Adrenal gland (tissue), 12 donors: ENCODE measurements around the gene CMKLR1. TPM values are rescaled to one million over a fixed set of nuclear protein-coding genes. Genes with fewer than 3 reads are reported as not detected.

ENCODE experiments used
- DNase-seq, 7 donors: peaks; one replicate each; pipeline ENCODE4 v3.0.0-alpha.2; 2019 to 2020
- H3K27ac ChIP-seq, 5 donors: fragments of 200-600 bp; sonication (generic) in 4 of 5; 1 replicate in 3 of 5; 2 replicates in 2 of 5; pipeline versions ENCODE4 v1.5.1 to v1.8.0; 2016 to 2020; ENCODE audit warnings: mild to moderate bottlenecking in 1 of 5
- H3K27me3 ChIP-seq: fragments of 200-600 bp; 2 replicates; pipeline ENCODE4 v1.8.0; 2021
- H3K36me3 ChIP-seq, 2 donors: fragments of 200-600 bp; replicated peaks in 1 of 2; 1 replicate in 1 of 2; 2 replicates in 1 of 2; pipeline versions ENCODE4 v1.5.1 to v1.8.0; 2018 to 2022
- H3K4me1 ChIP-seq, 2 donors: fragments of 200-600 bp; replicated peaks in 1 of 2; 1 replicate in 1 of 2; 2 replicates in 1 of 2; pipeline versions ENCODE4 v1.5.1 to v1.8.0; 2018 to 2021
- H3K4me3 ChIP-seq, 4 donors: fragments of 200-600 bp; sonication (generic) in 3 of 4; one replicate each; pipeline ENCODE4 v1.5.1; 2016 to 2018
- H3K9me3 ChIP-seq, 3 donors: fragments of 200-600 bp; sonication (generic) in 1 of 3; replicated peaks in 1 of 3; 1 replicate in 2 of 3; 2 replicates in 1 of 3; pipeline versions ENCODE4 v1.5.1 to v1.8.0; 2016 to 2021
- POLR2A ChIP-seq, 2 donors: fragments of 450-650 bp; IDR thresholded peaks; one replicate each; pipeline ENCODE4 v1.6.1; 2017; ENCODE audit warnings: antibody characterized with exemption in 2 of 2, mild to moderate bottlenecking in 2 of 2, moderate library complexity in 1 of 2
- WGBS, 4 donors: extraction: QIAGEN DNeasy Blood & Tissue Kit in 2 of 4; methylation state at CpG; one replicate each; pipeline versions ENCODE4 v1.1.5 to v1.1.7; 2013 to 2017; 5-methylcytosine and 5-hydroxymethylcytosine counted together
- intact Hi-C, 2 donors: fragments of 100-400 bp; cut with DNase I; formaldehyde crosslinking; loops; one replicate each; pipeline versions ENCODE4 v1.14.1 to v1.15.0; 2022 to 2023
- polyA plus RNA-seq, 3 donors: library from polyadenylated mRNA; stranded (reverse); fragments of 200-250 nt in 2 of 3; fragments of 350-450 nt in 1 of 3; fragmentation: Illumina TruSeq in 1 of 3; extraction: RNeasy Lipid Tissue Mini Kit (QIAGEN cat#74804) in 1 of 3; gene quantifications; one replicate each; pipeline ENCODE4 v1.2.3, GENCODE V29; 2013 to 2014
- total RNA-seq, 9 donors: library from RNA; depleted of rRNA in 4 of 9; stranded (reverse); fragments of >200 nt in 4 of 9; fragments of 120-200 nt in 1 of 9; fragmentation: NEBNext Ultra II Directional in 1 of 9; extraction: Animal tissue kit (Norgen Biotek cat#: 25700) in 1 of 9; gene quantifications; one replicate each; pipeline versions ENCODE4 v1.1.0 to v1.2.4, GENCODE V29; 2013 to 2023
- TF ChIP-seq, protein P1 (sequence below), 6 experiments: fragments of 450-650 bp in 4 of 6; fragments of 200-600 bp in 2 of 6; sonication (generic) in 1 of 6; IDR thresholded peaks; 1 replicate in 5 of 6; 2 replicates in 1 of 6; pipeline versions ENCODE4 v1.5.1 to v1.8.0; 2016 to 2021; ENCODE audit warnings: antibody characterized with exemption in 6 of 6, mild to moderate bottlenecking in 2 of 6, moderate library complexity in 1 of 6
- donor health status: healthy with polysubstance abuse.
- donor health status: Bipolar disorder and iron deficiency.
- donor health status: DM: yes; HTN: yes; CAD: no.
- donor health status: DM: no; HTN: no; CAD: no.
- donor health status: DM: no; HTN: no; CAD: no.
- donor health status: DM: yes; HTN: yes; CAD: no.

CMKLR1 gene
- total and polyA plus RNA-seq, 12 donors, result 2.1 to 26.6 (median 17.0) TPM

DNA sequence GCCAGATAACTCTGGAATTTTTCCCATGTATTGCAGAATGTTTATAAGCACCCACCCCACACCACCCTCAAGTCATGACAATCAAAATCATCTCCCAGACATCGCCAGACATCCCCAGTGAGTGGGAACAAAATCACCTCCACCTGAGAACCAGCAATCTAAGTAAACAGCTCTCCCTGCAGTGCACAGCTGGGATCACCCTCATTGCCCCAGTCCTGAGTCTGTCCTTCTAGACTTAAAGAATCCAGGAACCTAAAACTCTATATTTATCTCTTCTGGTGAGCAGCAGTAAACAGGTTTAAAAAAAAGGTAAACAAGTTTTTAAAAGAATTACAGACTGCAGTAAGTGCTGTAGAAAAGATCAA lies 43.3 kb upstream of the CMKLR1 start:
- TF ChIP-seq, protein P1, sequence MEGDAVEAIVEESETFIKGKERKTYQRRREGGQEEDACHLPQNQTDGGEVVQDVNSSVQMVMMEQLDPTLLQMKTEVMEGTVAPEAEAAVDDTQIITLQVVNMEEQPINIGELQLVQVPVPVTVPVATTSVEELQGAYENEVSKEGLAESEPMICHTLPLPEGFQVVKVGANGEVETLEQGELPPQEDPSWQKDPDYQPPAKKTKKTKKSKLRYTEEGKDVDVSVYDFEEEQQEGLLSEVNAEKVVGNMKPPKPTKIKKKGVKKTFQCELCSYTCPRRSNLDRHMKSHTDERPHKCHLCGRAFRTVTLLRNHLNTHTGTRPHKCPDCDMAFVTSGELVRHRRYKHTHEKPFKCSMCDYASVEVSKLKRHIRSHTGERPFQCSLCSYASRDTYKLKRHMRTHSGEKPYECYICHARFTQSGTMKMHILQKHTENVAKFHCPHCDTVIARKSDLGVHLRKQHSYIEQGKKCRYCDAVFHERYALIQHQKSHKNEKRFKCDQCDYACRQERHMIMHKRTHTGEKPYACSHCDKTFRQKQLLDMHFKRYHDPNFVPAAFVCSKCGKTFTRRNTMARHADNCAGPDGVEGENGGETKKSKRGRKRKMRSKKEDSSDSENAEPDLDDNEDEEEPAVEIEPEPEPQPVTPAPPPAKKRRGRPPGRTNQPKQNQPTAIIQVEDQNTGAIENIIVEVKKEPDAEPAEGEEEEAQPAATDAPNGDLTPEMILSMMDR (IDR thresholded peaks at IDR 0.05), result no peak
- TF ChIP-seq POLR2A (IDR thresholded peaks at IDR 0.05), result no peak
- H3K27ac ChIP-seq, result no peak overlapping the region

DNA sequence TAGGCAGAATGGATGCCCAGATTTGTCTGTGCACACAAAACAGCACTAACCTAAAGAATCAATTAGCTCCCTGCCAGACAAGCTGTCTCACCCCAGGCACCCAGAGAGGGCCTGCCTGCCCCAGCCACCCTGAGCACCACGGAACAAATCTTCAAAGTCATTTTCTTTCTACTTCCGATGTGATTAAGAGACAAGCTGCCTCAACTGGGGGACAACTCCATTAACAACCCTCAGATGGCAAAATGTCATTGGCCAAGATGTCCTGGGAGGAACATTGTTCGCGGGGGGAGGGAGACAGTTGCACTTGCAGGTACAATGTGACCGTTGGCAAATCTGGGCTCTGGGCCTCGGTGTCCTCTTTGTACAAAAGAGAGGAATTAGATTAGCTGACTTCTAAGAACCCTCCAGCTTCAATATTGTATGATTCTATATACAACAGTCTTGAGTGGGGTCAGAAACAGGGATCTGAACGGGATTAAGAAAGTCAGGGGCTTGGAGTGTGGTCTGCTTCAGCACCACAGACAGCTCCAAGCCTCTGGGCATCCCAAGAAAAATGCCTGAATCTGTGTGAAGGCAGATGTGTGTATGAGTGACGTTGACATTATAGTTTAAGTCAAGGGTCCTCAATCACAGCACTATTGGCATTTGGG lies 42.8 kb upstream of the CMKLR1 start:
- 17 to 52% (median 45%) methylated on average over 5 to 8 of the region's 8 CpGs for WGBS, 4 donors
- H3K36me3 ChIP-seq, result no peaks in the 10 kb centered on the region
- no peak for DNase-seq
- intact Hi-C loops, result no loop called here
- no peak overlapping the region for H3K27ac ChIP-seq
- TF ChIP-seq, protein P1 (IDR thresholded peaks at IDR 0.05), result no peak
- TF ChIP-seq POLR2A (IDR thresholded peaks at IDR 0.05), result no peak
- no peaks in the 10 kb centered on the region for H3K27me3 ChIP-seq
- no peak overlapping the region for H3K4me3 ChIP-seq
- no peaks in the 10 kb centered on the region for H3K4me1 ChIP-seq
- H3K9me3 ChIP-seq, result no peaks in the 10 kb centered on the region

More for the DNA sequence above, 43.3 kb upstream of the CMKLR1 start:
- Histone ChIP-seq H3K27me3 (no peaks in the 10 kb centered on the region), H3K9me3 (no peaks in the 10 kb centered on the region), H3K4me1 (no peaks in the 10 kb centered on the region), H3K36me3 (no peaks in the 10 kb centered on the region), H3K4me3 (no peak overlapping the region)
- DNase-seq, result no peak
- intact Hi-C loops, result no loop called here
- 57 to 85% (median 78%) methylated on average over 1 of the region's 1 CpG for WGBS, 4 donors

DNA sequence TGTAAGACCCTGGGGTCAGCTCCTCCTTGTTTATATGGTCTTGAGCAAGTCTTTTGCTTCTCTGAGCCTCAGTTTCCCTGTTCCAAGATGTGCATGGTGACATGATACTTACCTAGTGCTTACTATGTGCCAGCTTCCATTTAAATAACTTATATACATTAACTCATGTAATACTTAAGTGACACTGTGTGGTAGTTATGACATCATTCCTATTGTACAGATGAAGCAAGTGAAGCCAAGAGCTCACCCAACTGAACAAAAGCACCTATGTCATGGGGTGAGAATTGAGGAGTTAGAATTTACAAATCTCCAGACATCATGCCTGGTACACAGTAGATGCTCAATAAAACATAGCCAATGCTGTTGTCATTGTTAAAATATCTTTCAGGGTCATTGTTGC lies 41.3 kb upstream of the CMKLR1 start:
- TF ChIP-seq POLR2A (IDR thresholded peaks at IDR 0.05), result no peak
- Histone ChIP-seq H3K4me1 (no peaks in the 10 kb centered on the region), H3K27me3 (no peaks in the 10 kb centered on the region), H3K36me3 (no peaks in the 10 kb centered on the region), H3K4me3 (no peak overlapping the region), H3K27ac (no peak overlapping the region), H3K9me3 (no peaks in the 10 kb centered on the region)
- intact Hi-C loops, result no loop called here
- no peak for DNase-seq

DNA sequence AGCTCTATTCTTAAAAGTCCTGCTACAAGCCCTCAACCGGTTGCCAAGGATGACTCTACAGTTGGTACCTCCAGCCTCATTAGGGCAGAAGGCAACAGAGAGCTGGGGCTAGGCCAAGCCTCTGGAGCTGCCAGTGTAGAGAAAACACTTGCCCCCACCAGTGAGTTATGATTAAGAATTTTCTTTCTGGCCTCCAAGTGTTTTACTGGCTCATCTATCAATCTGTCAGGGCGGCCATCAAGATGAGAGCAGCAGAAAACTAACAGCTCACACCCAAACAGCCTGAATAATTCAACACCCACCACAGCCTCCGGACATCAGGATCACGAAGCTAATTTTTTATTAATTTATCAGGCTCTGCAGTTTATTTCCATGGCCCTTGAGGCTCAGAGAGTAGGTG lies 40.7 kb upstream of the CMKLR1 start:
- Histone ChIP-seq H3K4me3 (no peak overlapping the region), H3K9me3 (no peaks in the 10 kb centered on the region), H3K27me3 (no peaks in the 10 kb centered on the region), H3K27ac (no peak overlapping the region), H3K4me1 (no peaks in the 10 kb centered on the region), H3K36me3 (no peaks in the 10 kb centered on the region)
- intact Hi-C loops, result no loop called here
- no peak for DNase-seq
- TF ChIP-seq POLR2A (IDR thresholded peaks at IDR 0.05), result no peak
- TF ChIP-seq, protein P1 (IDR thresholded peaks at IDR 0.05), result no peak
- WGBS, 4 donors, result 52 to 78% (median 64%) methylated on average over 4 of the region's 4 CpGs

DNA sequence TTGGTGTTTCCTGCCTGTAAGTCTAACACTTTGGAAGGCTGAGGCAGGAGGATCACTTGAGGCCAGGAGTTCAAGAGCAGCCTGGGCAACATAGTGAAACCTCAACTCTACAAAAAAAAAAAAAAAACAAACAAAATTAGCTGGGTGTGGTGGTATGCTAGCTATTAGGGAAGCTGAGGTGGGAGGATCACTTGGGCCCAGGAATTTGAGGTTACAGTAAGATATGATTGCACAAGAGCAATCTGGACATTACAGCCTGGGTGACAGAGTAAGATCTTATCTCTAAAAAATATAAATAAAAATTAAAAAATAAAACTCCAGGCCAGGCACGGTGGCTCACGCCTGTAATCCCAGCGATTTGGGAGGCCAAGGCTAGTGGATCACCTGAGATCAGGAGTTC lies 39.8 kb upstream of the CMKLR1 start:
- Histone ChIP-seq H3K4me3 (no peak overlapping the region), H3K36me3 (no peaks in the 10 kb centered on the region), H3K9me3 (no peaks in the 10 kb centered on the region), H3K27ac (no peak overlapping the region), H3K4me1 (no peaks in the 10 kb centered on the region), H3K27me3 (no peaks in the 10 kb centered on the region)
- DNase-seq, result no peak
- WGBS, 4 donors, result 63 to 88% (median 76%) methylated on average over 3 of the region's 3 CpGs
- TF ChIP-seq, protein P1 (IDR thresholded peaks at IDR 0.05), result no peak
- intact Hi-C loops, result no loop called here
